ENCODE results near the gene DUT.

DNA sequence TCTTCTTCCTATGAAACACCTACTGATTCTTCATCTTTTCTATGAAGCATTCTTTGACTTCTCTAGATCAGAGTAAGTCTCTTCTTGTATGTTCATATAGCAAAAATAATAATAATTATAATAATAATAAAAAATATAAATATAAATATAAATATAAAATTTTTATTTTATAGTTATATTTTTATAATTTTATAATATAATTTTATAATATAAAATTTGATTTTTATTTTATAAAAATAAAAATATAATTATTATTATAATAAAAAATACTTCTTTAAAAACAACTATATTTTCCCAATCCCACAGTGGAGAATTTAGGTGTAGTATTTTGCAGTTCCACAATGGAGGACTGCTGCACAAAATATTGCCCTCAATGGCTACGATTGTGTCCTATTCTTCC is 34.3 kb downstream of the DUT start:
- TF ChIP-seq, protein P1, sequence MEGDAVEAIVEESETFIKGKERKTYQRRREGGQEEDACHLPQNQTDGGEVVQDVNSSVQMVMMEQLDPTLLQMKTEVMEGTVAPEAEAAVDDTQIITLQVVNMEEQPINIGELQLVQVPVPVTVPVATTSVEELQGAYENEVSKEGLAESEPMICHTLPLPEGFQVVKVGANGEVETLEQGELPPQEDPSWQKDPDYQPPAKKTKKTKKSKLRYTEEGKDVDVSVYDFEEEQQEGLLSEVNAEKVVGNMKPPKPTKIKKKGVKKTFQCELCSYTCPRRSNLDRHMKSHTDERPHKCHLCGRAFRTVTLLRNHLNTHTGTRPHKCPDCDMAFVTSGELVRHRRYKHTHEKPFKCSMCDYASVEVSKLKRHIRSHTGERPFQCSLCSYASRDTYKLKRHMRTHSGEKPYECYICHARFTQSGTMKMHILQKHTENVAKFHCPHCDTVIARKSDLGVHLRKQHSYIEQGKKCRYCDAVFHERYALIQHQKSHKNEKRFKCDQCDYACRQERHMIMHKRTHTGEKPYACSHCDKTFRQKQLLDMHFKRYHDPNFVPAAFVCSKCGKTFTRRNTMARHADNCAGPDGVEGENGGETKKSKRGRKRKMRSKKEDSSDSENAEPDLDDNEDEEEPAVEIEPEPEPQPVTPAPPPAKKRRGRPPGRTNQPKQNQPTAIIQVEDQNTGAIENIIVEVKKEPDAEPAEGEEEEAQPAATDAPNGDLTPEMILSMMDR (conservative IDR thresholded peaks at IDR 0.05; ENCODE audit: low read length) = no peak
- no peak for TF ChIP-seq EZH2phosphoT487 (IDR thresholded peaks at IDR 0.05; ENCODE audit: borderline replicate concordance)

Measured in Loucy (cell line).